Panc1 (cell line): ENCODE data around the gene KTN1. TPM values are rescaled to one million over a fixed set of nuclear protein-coding genes. Genes with fewer than 3 reads are reported as not detected.

Experiments used
- ATAC-seq: fragments of 200-7000 bp; cut with Tn5 transposase; 2 replicates; pipeline ENCODE4 v1.9.1; 2020; ENCODE audit warnings: mild to moderate bottlenecking, moderate library complexity
- BruUV-seq: library from RNA; stranded (reverse); fragments of 400-500 nt; replicated peaks from 2 replicates; lab custom pipeline; 2021; lab: Mats Ljungman, UMichigan
- CTCF ChIA-PET: fragments of 300-600 bp; sonication (Branson Sonifier 250); formaldehyde crosslinking; loops from one replicate; lab custom pipeline; 2022; ENCODE audit warnings: antibody characterized with exemption; lab: Charles Lee
- POLR2A ChIA-PET: fragments of 300-600 bp; sonication (Branson Sonifier 250); formaldehyde crosslinking; loops from one replicate; lab custom pipeline; 2022; ENCODE audit warnings: antibody characterized with exemption; lab: Charles Lee
- DNase-seq: peaks from one replicate; pipeline ENCODE4 v3.0.0-alpha.2; 2010; ENCODE audit warnings: low read depth, low spot score
- H3K27ac ChIP-seq: 2 replicates; pipeline ENCODE4 v1.5.1; 2011; ENCODE audit warnings: mild to moderate bottlenecking, low read length, inconsistent platforms
- H3K27me3 ChIP-seq: fragments of 200-500 bp; sonication (Bioruptor generic); 2 replicates; pipeline ENCODE4 v1.6.0; 2014; ENCODE audit warnings: low read length, inconsistent platforms; ENCODE audit not compliant: control insufficient read depth, insufficient read depth
- H3K36me3 ChIP-seq: fragments of 200-500 bp; sonication (Bioruptor generic); 2 replicates; pipeline ENCODE4 v1.5.1; 2014; ENCODE audit warnings: inconsistent platforms, mild to moderate bottlenecking, low read length, moderate library complexity; ENCODE audit not compliant: control insufficient read depth, insufficient read depth
- H3K4me1 ChIP-seq: 2 replicates; pipeline ENCODE4 v1.5.1; 2011; ENCODE audit warnings: inconsistent platforms, mild to moderate bottlenecking, low read length, moderate library complexity; ENCODE audit not compliant: control insufficient read depth, insufficient read depth
- H3K4me3 ChIP-seq, 2 experiments: 2 replicates each; pipeline ENCODE4 v1.5.1; 2011 to 2012; ENCODE audit warnings: low read depth in 2 of 2, low read length in 2 of 2, mild to moderate bottlenecking in 2 of 2, inconsistent platforms in 1 of 2, moderate library complexity in 1 of 2
- H3K9me3 ChIP-seq: fragments of 200-500 bp; sonication (Bioruptor generic); 2 replicates; pipeline ENCODE4 v1.5.1; 2014; ENCODE audit warnings: low read depth, mild to moderate bottlenecking, inconsistent platforms, low read length, moderate library complexity; ENCODE audit not compliant: control insufficient read depth, insufficient read depth
- POLR2AphosphoS5 ChIP-seq: IDR thresholded peaks from 2 replicates; pipeline ENCODE4 v1.6.1; 2012; ENCODE audit warnings: mild to moderate bottlenecking, low read depth, low read length, moderate library complexity
- SIN3A ChIP-seq: IDR thresholded peaks from 2 replicates; pipeline ENCODE4 v1.6.1; 2012; ENCODE audit warnings: low read depth, mild to moderate bottlenecking, low read length, moderate library complexity, borderline replicate concordance; ENCODE audit not compliant: insufficient read depth
- TCF7L2 ChIP-seq: IDR thresholded peaks from 2 replicates; pipeline ENCODE4 v1.6.1; 2011; ENCODE audit warnings: mild to moderate bottlenecking, low read depth, low read length, inconsistent platforms
- in situ Hi-C: cut with HindIII; loops from 2 replicates; pipeline ENCODE4 v1.10.0; 2016; ENCODE audit warnings: low sequenced_read_pairs, low pct_unique_long_range_greater_than_20kb
- intact Hi-C: fragments of 100-400 bp; cut with micrococcal nuclease; formaldehyde crosslinking; loops from one replicate; pipeline ENCODE4 v1.10.0; 2022; ENCODE audit not compliant: unreplicated experiment
- total RNA-seq: library from RNA; stranded (reverse); gene quantifications from one replicate; pipeline ENCODE4 v1.2.1, GENCODE V29; 2021; ENCODE audit not compliant: unreplicated experiment
- TF ChIP-seq, protein P1 (sequence below), 2 experiments: IDR thresholded peaks; 2 replicates each; pipeline ENCODE4 v1.6.1; 2011 to 2012; ENCODE audit warnings: low read depth in 2 of 2, control low read depth in 1 of 2, low read length in 1 of 2, mild to moderate bottlenecking in 1 of 2, moderate library complexity in 1 of 2; ENCODE audit not compliant: insufficient read depth in 1 of 2
- TF ChIP-seq, protein P2 (sequence below): fragments of 450-650 bp; IDR thresholded peaks from 2 replicates; pipeline ENCODE4 v1.5.1; 2017; ENCODE audit warnings: mild to moderate bottlenecking

Gene KTN1
- total RNA-seq, 1 experiment from 2014 or later: 310 TPM

DNA sequence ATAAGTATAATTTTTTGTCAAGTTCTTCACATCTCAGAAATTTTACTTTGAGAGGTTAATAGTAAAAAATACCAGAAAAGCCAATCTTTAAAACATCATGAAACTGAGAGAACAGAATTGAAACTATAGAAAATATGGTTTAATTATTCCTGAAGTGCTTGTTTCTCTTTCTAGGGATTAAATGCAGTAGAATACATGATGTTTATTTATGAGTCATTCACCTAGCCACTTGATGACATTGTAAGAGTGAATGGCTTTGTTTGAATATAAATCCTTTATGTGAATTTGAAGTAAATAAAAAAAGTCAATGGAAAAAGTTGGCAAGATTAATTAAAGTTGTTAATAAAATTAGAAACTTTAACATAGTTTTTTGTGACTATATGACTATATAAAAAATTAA lies 48.4 kb downstream of the KTN1 start:
- in situ Hi-C loops (no loop called here), intact Hi-C loops (no loop called here)
- H3K36me3 ChIP-seq: peaks cover 42% of the 10 kb centered on the region
- DNase-seq (no peak), ATAC-seq (no peak)
- no peak overlapping the region for H3K27ac ChIP-seq
- TF ChIP-seq SIN3A (no peak), POLR2AphosphoS5 (no peak), TCF7L2 (no peak)
- TF ChIP-seq, protein P1, sequence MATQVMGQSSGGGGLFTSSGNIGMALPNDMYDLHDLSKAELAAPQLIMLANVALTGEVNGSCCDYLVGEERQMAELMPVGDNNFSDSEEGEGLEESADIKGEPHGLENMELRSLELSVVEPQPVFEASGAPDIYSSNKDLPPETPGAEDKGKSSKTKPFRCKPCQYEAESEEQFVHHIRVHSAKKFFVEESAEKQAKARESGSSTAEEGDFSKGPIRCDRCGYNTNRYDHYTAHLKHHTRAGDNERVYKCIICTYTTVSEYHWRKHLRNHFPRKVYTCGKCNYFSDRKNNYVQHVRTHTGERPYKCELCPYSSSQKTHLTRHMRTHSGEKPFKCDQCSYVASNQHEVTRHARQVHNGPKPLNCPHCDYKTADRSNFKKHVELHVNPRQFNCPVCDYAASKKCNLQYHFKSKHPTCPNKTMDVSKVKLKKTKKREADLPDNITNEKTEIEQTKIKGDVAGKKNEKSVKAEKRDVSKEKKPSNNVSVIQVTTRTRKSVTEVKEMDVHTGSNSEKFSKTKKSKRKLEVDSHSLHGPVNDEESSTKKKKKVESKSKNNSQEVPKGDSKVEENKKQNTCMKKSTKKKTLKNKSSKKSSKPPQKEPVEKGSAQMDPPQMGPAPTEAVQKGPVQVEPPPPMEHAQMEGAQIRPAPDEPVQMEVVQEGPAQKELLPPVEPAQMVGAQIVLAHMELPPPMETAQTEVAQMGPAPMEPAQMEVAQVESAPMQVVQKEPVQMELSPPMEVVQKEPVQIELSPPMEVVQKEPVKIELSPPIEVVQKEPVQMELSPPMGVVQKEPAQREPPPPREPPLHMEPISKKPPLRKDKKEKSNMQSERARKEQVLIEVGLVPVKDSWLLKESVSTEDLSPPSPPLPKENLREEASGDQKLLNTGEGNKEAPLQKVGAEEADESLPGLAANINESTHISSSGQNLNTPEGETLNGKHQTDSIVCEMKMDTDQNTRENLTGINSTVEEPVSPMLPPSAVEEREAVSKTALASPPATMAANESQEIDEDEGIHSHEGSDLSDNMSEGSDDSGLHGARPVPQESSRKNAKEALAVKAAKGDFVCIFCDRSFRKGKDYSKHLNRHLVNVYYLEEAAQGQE (IDR thresholded peaks at IDR 0.05; ENCODE audit: insufficient read depth in 1 of 2, low read depth in 2 of 2, low read length in 1 of 2): no peak
- TF ChIP-seq, protein P2, sequence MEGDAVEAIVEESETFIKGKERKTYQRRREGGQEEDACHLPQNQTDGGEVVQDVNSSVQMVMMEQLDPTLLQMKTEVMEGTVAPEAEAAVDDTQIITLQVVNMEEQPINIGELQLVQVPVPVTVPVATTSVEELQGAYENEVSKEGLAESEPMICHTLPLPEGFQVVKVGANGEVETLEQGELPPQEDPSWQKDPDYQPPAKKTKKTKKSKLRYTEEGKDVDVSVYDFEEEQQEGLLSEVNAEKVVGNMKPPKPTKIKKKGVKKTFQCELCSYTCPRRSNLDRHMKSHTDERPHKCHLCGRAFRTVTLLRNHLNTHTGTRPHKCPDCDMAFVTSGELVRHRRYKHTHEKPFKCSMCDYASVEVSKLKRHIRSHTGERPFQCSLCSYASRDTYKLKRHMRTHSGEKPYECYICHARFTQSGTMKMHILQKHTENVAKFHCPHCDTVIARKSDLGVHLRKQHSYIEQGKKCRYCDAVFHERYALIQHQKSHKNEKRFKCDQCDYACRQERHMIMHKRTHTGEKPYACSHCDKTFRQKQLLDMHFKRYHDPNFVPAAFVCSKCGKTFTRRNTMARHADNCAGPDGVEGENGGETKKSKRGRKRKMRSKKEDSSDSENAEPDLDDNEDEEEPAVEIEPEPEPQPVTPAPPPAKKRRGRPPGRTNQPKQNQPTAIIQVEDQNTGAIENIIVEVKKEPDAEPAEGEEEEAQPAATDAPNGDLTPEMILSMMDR: no peak
- BruUV-seq: no TSS peak
- no peak overlapping the region for H3K4me3 ChIP-seq
- peaks cover 3% of the 10 kb centered on the region; the same call in 1 of the 2 replicates for H3K4me1 ChIP-seq
- POLR2A ChIA-PET: no interaction called here
- H3K27me3 ChIP-seq: no peaks in the 10 kb centered on the region
- CTCF ChIA-PET: no interaction called here
- no peaks in the 10 kb centered on the region for H3K9me3 ChIP-seq

DNA sequence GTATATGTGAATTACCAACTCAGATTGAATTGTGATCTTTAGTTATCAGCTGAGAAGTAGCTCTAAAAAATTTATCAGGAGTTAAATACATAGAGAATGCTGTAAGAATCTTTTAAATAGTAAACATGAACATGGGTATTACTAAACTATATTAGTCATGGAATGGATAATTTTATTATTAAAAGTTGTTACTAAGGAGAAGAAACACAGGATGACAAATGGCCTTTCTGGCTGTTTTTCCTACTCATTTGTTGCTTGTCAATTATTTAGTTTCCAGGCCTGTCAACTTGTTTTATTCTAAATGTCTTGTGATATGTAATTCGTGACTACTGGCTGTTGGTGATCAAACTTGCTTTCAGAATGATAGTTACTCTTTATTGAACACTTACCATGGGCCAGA lies 58.7 kb downstream of the KTN1 start:
- CTCF ChIA-PET: no interaction called here
- Histone ChIP-seq H3K9me3 (no peaks in the 10 kb centered on the region), H3K4me3 (no peak overlapping the region), H3K27me3 (no peaks in the 10 kb centered on the region), H3K4me1 (no peaks in the 10 kb centered on the region), H3K36me3 (peaks cover 74% of the 10 kb centered on the region), H3K27ac (no peak overlapping the region)
- ATAC-seq (no peak), DNase-seq (no peak)
- in situ Hi-C loops (no loop called here), intact Hi-C loops (no loop called here)
- POLR2A ChIA-PET: no interaction called here
- TF ChIP-seq TCF7L2 (no peak), SIN3A (no peak), POLR2AphosphoS5 (no peak)
- TF ChIP-seq, protein P2: no peak
- TF ChIP-seq, protein P1 (IDR thresholded peaks at IDR 0.05; ENCODE audit: insufficient read depth in 1 of 2, low read depth in 2 of 2, low read length in 1 of 2): no peak
- no TSS peak for BruUV-seq
